Pancreas (tissue), 10 donors: ENCODE measurements around the gene ASH1L. TPM values are rescaled to one million over a fixed set of nuclear protein-coding genes. Genes with fewer than 3 reads are reported as not detected.
"Not testable (repeated sequence)": the region's sequence is repeated elsewhere in the genome, so short reads cannot be mapped to it uniquely, and the experiment has no call there.

Source experiments
- ATAC-seq, 4 donors: fragments of 200-7000 bp; cut with Tn5 transposase; one replicate each; pipeline versions ENCODE4 v1.8.0 to v1.9.1; 2020; ENCODE audit warnings: mild to moderate bottlenecking in 4 of 4, moderate library complexity in 4 of 4
- DNase-seq, 6 donors: peaks; one replicate each; pipeline ENCODE4 v3.0.0-alpha.2; 2020
- FAIRE-seq: peaks from 2 replicates; lab custom pipeline; 2012; peaks lifted over from hg19 to GRCh38; lab: Jason Lieb, UNC
- H3K27ac ChIP-seq, 4 donors: fragments of 200-600 bp; sonication (generic); 1 replicate in 3 of 4; 2 replicates in 1 of 4; pipeline versions ENCODE4 v1.5.0 to v1.8.0; 2020
- H3K27me3 ChIP-seq, 4 donors: fragments of 200-600 bp; one replicate each; pipeline ENCODE4 v1.8.0; 2021
- H3K36me3 ChIP-seq, 3 donors: fragments of 200-600 bp; sonication (generic) in 1 of 3; one replicate each; pipeline versions ENCODE4 v1.5.0 to v1.8.0; 2020 to 2021
- H3K4me1 ChIP-seq, 3 donors: fragments of 200-600 bp; one replicate each; pipeline ENCODE4 v1.8.0; 2021
- H3K4me3 ChIP-seq, 4 donors: fragments of 200-600 bp; sonication (generic) in 2 of 4; one replicate each; pipeline versions ENCODE4 v1.5.0 to v1.8.0; 2020 to 2021
- H3K9me3 ChIP-seq, 4 donors: fragments of 200-600 bp; one replicate each; pipeline ENCODE4 v1.8.0; 2021
- CTCF ChIP-seq, 4 donors: fragments of 200-600 bp; sonication (generic) in 3 of 4; IDR thresholded peaks; one replicate each; pipeline versions ENCODE4 v1.5.0 to v1.8.0; 2021; ENCODE audit warnings: antibody characterized with exemption in 4 of 4
- WGBS, 2 donors: extraction: QIAGEN DNeasy Blood & Tissue Kit; methylation state at CpG; one replicate each; pipeline ENCODE4 v1.1.7; 2013; 5-methylcytosine and 5-hydroxymethylcytosine counted together
- intact Hi-C, 3 donors: fragments of 100-400 bp; cut with DNase I; formaldehyde crosslinking; loops; one replicate each; pipeline versions ENCODE4 v1.11.1 to v1.14.2; 2022
- polyA plus RNA-seq, 2 donors: library from polyadenylated mRNA; stranded (reverse); fragments of 200-250 nt; gene quantifications; one replicate each; pipeline ENCODE4 v1.2.3, GENCODE V29; 2013
- total RNA-seq, 6 donors: library from RNA; stranded (reverse); fragmentation: NEBNext Ultra II Directional in 4 of 6; extraction: Animal tissue kit (Norgen Biotek cat#: 25700) in 4 of 6; gene quantifications; one replicate each; pipeline versions ENCODE4 v1.2.1 to v1.2.4, GENCODE V29; 2021 to 2023
- donor health status: healthy with polysubstance abuse.
- donor health status: DM: no; HTN: no; CAD: no; lungs with moderate emphysema.
- donor health status: DM: no; HTN: no; CAD: no.
- donor health status: control.
- donor health status: control.
- donor health status: Bipolar disorder and iron deficiency.
- donor health status: DM: yes; HTN: yes; CAD: no.
- donor health status: DM: no; HTN: no; CAD: no.
- donor health status: DM: no; HTN: no; CAD: no.
- donor health status: DM: yes; HTN: yes; CAD: no.

Gene ASH1L
- total and polyA plus RNA-seq, 8 donors = 6.2 to 38.6 (median 22.9) TPM

DNA sequence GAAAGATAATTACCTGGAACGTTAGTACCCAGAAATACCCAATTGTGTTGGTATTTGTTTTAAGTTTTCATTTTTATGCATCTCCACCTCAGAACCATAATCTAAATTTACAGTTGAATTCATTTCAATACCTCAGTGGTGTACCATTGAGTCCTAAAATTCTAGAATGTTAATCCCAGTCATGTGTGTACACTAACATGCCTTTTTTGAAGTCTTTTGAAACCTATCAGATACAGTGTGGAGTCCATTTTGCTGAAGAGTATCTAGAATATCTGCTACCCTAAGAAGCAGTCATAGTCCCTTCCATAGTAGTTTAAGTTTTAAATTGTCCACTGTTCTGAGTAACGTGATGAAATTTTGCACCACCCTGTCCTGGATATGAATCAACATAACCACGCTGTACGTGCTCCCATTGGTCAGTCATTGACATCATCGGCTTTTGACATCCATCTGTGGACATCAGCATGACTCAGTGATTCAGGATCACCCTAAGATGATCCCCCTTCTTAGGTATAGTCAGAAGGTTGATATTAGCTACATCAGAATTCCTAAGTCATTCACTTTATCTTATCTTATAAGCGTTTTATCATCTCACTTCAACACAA, 7.5 kb upstream of the ASH1L start:
- intact Hi-C loops = no loop called here
- no peak for TF ChIP-seq CTCF (IDR thresholded peaks at IDR 0.05)
- DNase-seq = no peak

GRCh38 chr1:155563377-155564022, 897 bp upstream of the ASH1L start:
- H3K36me3 ChIP-seq, H3K27me3 ChIP-seq, DNase-seq, H3K9me3 ChIP-seq, FAIRE-seq, intact Hi-C loops: not testable (repeated sequence)
- peak overlapping the region; percentile 92 to 97 (median 96) for H3K27ac ChIP-seq
- peaks cover 9 to 25% (median 14%) of the 10 kb centered on the region in 3 donors for H3K4me1 ChIP-seq
- peak overlapping the region; percentile 64 to 93 (median 78) for H3K4me3 ChIP-seq
- ATAC-seq = peak; percentile 1 to 15 (median 10)
- WGBS, 2 donors = 0 to 1% methylated on average over 19 of the region's 19 CpGs

More for the DNA sequence above, 7.5 kb upstream of the ASH1L start:
- 76 to 79% methylated on average over 6 of the region's 6 CpGs for WGBS, 2 donors
- no peaks in the 10 kb centered on the region for H3K9me3 ChIP-seq
- no peak for ATAC-seq
- no peak overlapping the region for H3K4me3 ChIP-seq
- peaks cover 0 to 5% (median 3%) of the 10 kb centered on the region in 3 donors for H3K4me1 ChIP-seq
- FAIRE-seq = no peak
- H3K27me3 ChIP-seq = no peaks in the 10 kb centered on the region
- no peak overlapping the region for H3K27ac ChIP-seq
- no peaks in the 10 kb centered on the region for H3K36me3 ChIP-seq

- H3K9me3 ChIP-seq, H3K27me3 ChIP-seq, FAIRE-seq, intact Hi-C loops, H3K36me3 ChIP-seq: not testable (repeated sequence)
- Histone ChIP-seq H3K27ac (peak overlapping the region; percentile 92 to 97 (median 96)), H3K4me1 (peaks cover 9 to 25% (median 14%) of the 10 kb centered on the region in 3 donors), H3K4me3 (peak overlapping the region; percentile 64 to 94 (median 91))
- 0 to 1% methylated on average over 29 to 35 of the region's 56 CpGs for WGBS, 2 donors
- peak; percentile 38 to 62 (median 57) for ATAC-seq
- peak in 5 of 6 donors; percentile 33 to 81 (median 46) for DNase-seq
Measured at GRCh38 chr1:155561779-155562580, 623 bp downstream of the ASH1L start.

- no peaks in the 10 kb centered on the region for H3K36me3 ChIP-seq
- no peak overlapping the region for H3K4me3 ChIP-seq
- peaks cover 0 to 11% (median 10%) of the 10 kb centered on the region in 3 donors for H3K4me1 ChIP-seq
- DNase-seq (no peak), FAIRE-seq (no peak), ATAC-seq (no peak)
- no peak overlapping the region for H3K27ac ChIP-seq
- intact Hi-C loops = no loop called here
- no peak for TF ChIP-seq CTCF (IDR thresholded peaks at IDR 0.05)
- H3K9me3 ChIP-seq = no peaks in the 10 kb centered on the region
- no peaks in the 10 kb centered on the region for H3K27me3 ChIP-seq
Measured at GRCh38 chr1:155555915-155556314, 6.7 kb downstream of the ASH1L start.

- H3K27me3 ChIP-seq = no peaks in the 10 kb centered on the region
- ATAC-seq = no peak
- FAIRE-seq = no peak
- intact Hi-C loops = no loop called here
- H3K27ac ChIP-seq = no peak overlapping the region
- DNase-seq = no peak
- no peak for TF ChIP-seq CTCF (IDR thresholded peaks at IDR 0.05)
- peaks cover 0 to 6% (median 0%) of the 10 kb centered on the region in 3 donors for H3K4me1 ChIP-seq
- no peaks in the 10 kb centered on the region for H3K36me3 ChIP-seq
- H3K4me3 ChIP-seq = no peak overlapping the region
- H3K9me3 ChIP-seq = no peaks in the 10 kb centered on the region
- WGBS, 2 donors = 48 to 52% methylated on average over 5 of the region's 5 CpGs
Measured at GRCh38 chr1:155553349-155553748, 9.3 kb downstream of the ASH1L start.
